HCT116 (cell line): ENCODE measurements around the gene ARHGDIG. TPM values are rescaled to one million over a fixed set of nuclear protein-coding genes. Genes with fewer than 3 reads are reported as not detected.

Source experiments
- ATAC-seq: fragments of 200-7000 bp; cut with Tn5 transposase; 2 replicates; pipeline ENCODE4 v1.9.1; 2020; ENCODE audit warnings: mild to moderate bottlenecking, moderate library complexity
- BruUV-seq: library from RNA; stranded (reverse); fragments of 400-500 nt; replicated peaks from 2 replicates; lab custom pipeline; 2021; lab: Mats Ljungman, UMichigan
- CTCF ChIA-PET: fragments of 300-600 bp; sonication (Branson Sonifier 250); formaldehyde crosslinking; loops from one replicate; lab custom pipeline; 2021; ENCODE audit warnings: antibody characterized with exemption; lab: Charles Lee
- POLR2A ChIA-PET: fragments of 300-600, 350-600 bp; sonication (Branson Sonifier 250); formaldehyde crosslinking; loops from one replicate; lab custom pipeline; 2021; ENCODE audit warnings: antibody characterized with exemption; lab: Charles Lee
- RAD21 ChIA-PET, 2 experiments: fragments of 300-600 bp; sonication (Branson Sonifier 250); formaldehyde crosslinking; loops; one replicate each; lab custom pipeline; 2023; ENCODE audit warnings: low total read pairs in 2 of 2; ENCODE audit not compliant: uncharacterized antibody in 2 of 2, unreplicated experiment in 2 of 2, low non-redundant PET in 1 of 2; lab: Charles Lee
- DNase-seq: peaks from one replicate; pipeline ENCODE4 v3.0.0-alpha.2; 2010; ENCODE audit warnings: low read depth, low spot score
- H2AFZ ChIP-seq: fragments of 200-600 bp; shearing (Covaris generic), sonication (generic); 2 replicates; pipeline ENCODE4 v1.6.1; 2017; ENCODE audit warnings: low read depth, mixed run types, mixed read lengths, antibody characterized with exemption, low read length; ENCODE audit not compliant: poor library complexity, severe bottlenecking
- H3K27ac ChIP-seq: 2 replicates; pipeline ENCODE4 v1.5.1; 2012; ENCODE audit warnings: low read depth, low read length
- H3K27me3 ChIP-seq: fragments of 200-600 bp; sonication (generic); 2 replicates; pipeline ENCODE4 v1.6.1; 2016; ENCODE audit warnings: mixed run types, low read length, mixed read lengths; ENCODE audit not compliant: insufficient read depth
- H3K36me3 ChIP-seq, 2 experiments: fragments of 200-500 bp in 1 of 2; fragments of 200-600 bp in 1 of 2; sonication (Bioruptor generic) in 1 of 2; sonication (generic) in 1 of 2; 2 replicates each; pipeline versions ENCODE4 v1.5.1 to v1.6.1; 2014 to 2016; ENCODE audit warnings: low read length in 2 of 2, inconsistent platforms in 1 of 2, mixed read lengths in 1 of 2, mixed run types in 1 of 2; ENCODE audit not compliant: insufficient read depth in 2 of 2, control insufficient read depth in 1 of 2
- H3K4me1 ChIP-seq, 2 experiments: fragments of 200-600 bp in 1 of 2; sonication (generic) in 1 of 2; 2 replicates each; pipeline versions ENCODE4 v1.5.1 to v1.6.1; 2012 to 2017; ENCODE audit warnings: low read length in 2 of 2, inconsistent platforms in 1 of 2, mild to moderate bottlenecking in 1 of 2, mixed read lengths in 1 of 2, mixed run types in 1 of 2, moderate library complexity in 1 of 2; ENCODE audit not compliant: insufficient read depth in 2 of 2, control insufficient read depth in 1 of 2
- H3K4me2 ChIP-seq: fragments of 200-600 bp; sonication (generic); 2 replicates; pipeline ENCODE4 v1.6.1; 2017; ENCODE audit warnings: mixed run types, low read length, mixed read lengths
- H3K4me3 ChIP-seq, 2 experiments: fragments of 200-600 bp in 1 of 2; sonication (generic) in 1 of 2; replicated peaks in 1 of 2; 2 replicates each; pipeline ENCODE4 v1.5.1; 2011 to 2016; ENCODE audit warnings: low read length in 2 of 2, control low read depth in 1 of 2, low read depth in 1 of 2, mild to moderate bottlenecking in 1 of 2, mixed read lengths in 1 of 2, mixed run types in 1 of 2
- H3K79me2 ChIP-seq: fragments of 200-600 bp; sonication (generic); 2 replicates; pipeline ENCODE4 v1.6.1; 2017; ENCODE audit warnings: mild to moderate bottlenecking, mixed run types, low read length, moderate library complexity, mixed read lengths; ENCODE audit not compliant: insufficient read depth
- H3K9ac ChIP-seq: fragments of 200-600 bp; sonication (generic); 2 replicates; pipeline ENCODE4 v1.6.1; 2016; ENCODE audit warnings: low read length, mixed read lengths
- H3K9me2 ChIP-seq: fragments of 200-600 bp; sonication (generic), shearing (Covaris generic); 2 replicates; pipeline ENCODE4 v1.6.1; 2017; ENCODE audit warnings: mixed run types, mild to moderate bottlenecking, moderate library complexity; ENCODE audit not compliant: insufficient read depth
- H3K9me3 ChIP-seq, 2 experiments: fragments of 200-500 bp in 1 of 2; fragments of 200-600 bp in 1 of 2; sonication (Bioruptor generic) in 1 of 2; sonication (generic) in 1 of 2; 2 replicates each; pipeline ENCODE4 v1.6.1; 2014 to 2017; ENCODE audit warnings: low read length in 2 of 2, mixed read lengths in 2 of 2, inconsistent platforms in 1 of 2, low read depth in 1 of 2, mild to moderate bottlenecking in 1 of 2, mixed run types in 1 of 2, moderate library complexity in 1 of 2; ENCODE audit not compliant: control insufficient read depth in 1 of 2, insufficient read depth in 1 of 2
- H4K20me1 ChIP-seq: fragments of 200-600 bp; sonication (generic), shearing (Covaris generic); 2 replicates; pipeline ENCODE4 v1.6.1; 2017; ENCODE audit warnings: mixed run types, mild to moderate bottlenecking, moderate library complexity; ENCODE audit not compliant: insufficient read depth
- CBX3 ChIP-seq: IDR thresholded peaks from 2 replicates; pipeline ENCODE4 v1.6.1; 2012; ENCODE audit warnings: low read depth
- ELF1 ChIP-seq: IDR thresholded peaks from 2 replicates; pipeline ENCODE4 v1.6.1; 2012; ENCODE audit warnings: low read depth, borderline replicate concordance
- EZH2phosphoT487 ChIP-seq: fragments of 200-600 bp; IDR thresholded peaks from 2 replicates; pipeline ENCODE4 v1.6.1; 2018; ENCODE audit warnings: antibody characterized with exemption, borderline replicate concordance
- FOSL1 ChIP-seq: IDR thresholded peaks from 2 replicates; pipeline ENCODE4 v1.6.1; 2012; ENCODE audit warnings: low read depth
- JUND ChIP-seq: IDR thresholded peaks from 2 replicates; pipeline ENCODE4 v1.6.1; 2012
- POLR2A ChIP-seq: IDR thresholded peaks from 2 replicates; pipeline ENCODE4 v1.7.0; 2011; ENCODE audit warnings: borderline replicate concordance; ENCODE audit not compliant: insufficient read depth, insufficient read length; ENCODE audit errors: extremely low read depth
- POLR2AphosphoS5 ChIP-seq: IDR thresholded peaks from 2 replicates; pipeline ENCODE4 v1.6.1; 2011; ENCODE audit warnings: mild to moderate bottlenecking, low read depth, low read length, moderate library complexity
- RAD21 ChIP-seq: IDR thresholded peaks from 2 replicates; pipeline ENCODE4 v1.6.1; 2012; ENCODE audit warnings: low read depth, mild to moderate bottlenecking
- REST ChIP-seq: IDR thresholded peaks from 2 replicates; pipeline ENCODE4 v1.6.1; 2012; ENCODE audit warnings: low read depth
- SIN3A ChIP-seq: IDR thresholded peaks from 2 replicates; pipeline ENCODE4 v1.6.1; 2012; ENCODE audit warnings: low read depth
- TCF7L2 ChIP-seq: IDR thresholded peaks from 2 replicates; pipeline ENCODE4 v1.7.0; 2011; ENCODE audit warnings: borderline replicate concordance, inconsistent platforms; ENCODE audit not compliant: insufficient read depth, insufficient read length; ENCODE audit errors: extremely low read depth
- YY1 ChIP-seq: IDR thresholded peaks from 2 replicates; pipeline ENCODE4 v1.6.1; 2011; ENCODE audit warnings: low read length, low read depth, moderate library complexity, mild to moderate bottlenecking; ENCODE audit not compliant: insufficient replicate concordance; ENCODE audit errors: extremely low read depth
- ZBTB33 ChIP-seq: IDR thresholded peaks from 2 replicates; pipeline ENCODE4 v1.6.1; 2011; ENCODE audit warnings: mild to moderate bottlenecking, low read length, moderate library complexity; ENCODE audit not compliant: insufficient replicate concordance; ENCODE audit errors: extremely low read depth
- ZFX ChIP-seq: fragments of 450-650 bp; IDR thresholded peaks from 2 replicates; pipeline ENCODE4 v1.6.1; 2017
- ZNF274 ChIP-seq: fragments of 200-500 bp; sonication (Bioruptor generic); IDR thresholded peaks from 2 replicates; pipeline ENCODE4 v1.6.1; 2014; ENCODE audit warnings: mild to moderate bottlenecking, low read depth, low read length, inconsistent platforms
- intact Hi-C: fragments of 100-400 bp; cut with micrococcal nuclease; formaldehyde crosslinking; loops from 2 replicates; pipeline ENCODE4 v1.10.0; 2022
- total RNA-seq: library from RNA; stranded (reverse); gene quantifications from one replicate; pipeline ENCODE4 v1.2.1, GENCODE V29; 2021; ENCODE audit not compliant: unreplicated experiment
- TF ChIP-seq, protein P1 (sequence below), 3 experiments: fragments of 200-600 bp in 1 of 3; sonication (generic) in 1 of 3; IDR thresholded peaks in 2 of 3; conservative IDR thresholded peaks in 1 of 3; 2 replicates each; pipeline ENCODE4 v1.5.1; 2012 to 2017; ENCODE audit warnings: low read depth in 2 of 3, low read length in 2 of 3, antibody characterized with exemption in 1 of 3, borderline replicate concordance in 1 of 3, control low read depth in 1 of 3, mild to moderate bottlenecking in 1 of 3, mixed read lengths in 1 of 3, mixed run types in 1 of 3, moderate library complexity in 1 of 3; ENCODE audit not compliant: insufficient read depth in 1 of 3
- TF ChIP-seq, protein P2 (sequence below): IDR thresholded peaks from 2 replicates; pipeline ENCODE4 v1.6.1; 2012
- TF ChIP-seq, protein P3 (sequence below): IDR thresholded peaks from 2 replicates; pipeline ENCODE4 v1.6.1; 2012

Gene ARHGDIG
- total RNA-seq, 1 experiment from 2014 or later: not detected

- Histone ChIP-seq H3K4me1 (no peaks in the 10 kb centered on the region; a peak in 1 of 4 replicates), H3K79me2 (no peaks in the 10 kb centered on the region), H3K27me3 (no peaks in the 10 kb centered on the region), H3K4me3 (no peak overlapping the region), H3K9me3 (no peaks in the 10 kb centered on the region), H3K4me2 (no peak overlapping the region), H3K36me3 (no peaks in the 10 kb centered on the region), H2AFZ (no peak overlapping the region), H4K20me1 (no peaks in the 10 kb centered on the region), H3K27ac (no peak overlapping the region), H3K9ac (no peak overlapping the region), H3K9me2 (no peaks in the 10 kb centered on the region)
- RAD21 ChIA-PET: no interaction called here
- DNase-seq: no peak
- ATAC-seq: no peak
- TF ChIP-seq ELF1 (no peak), ZNF274 (no peak), JUND (no peak), TCF7L2 (no peak), POLR2AphosphoS5 (no peak), EZH2phosphoT487 (no peak), SIN3A (no peak), POLR2A (no peak), RAD21 (no peak), YY1 (no peak), FOSL1 (no peak), REST (no peak), ZFX (no peak), CBX3 (no peak), ZBTB33 (no peak)
- TF ChIP-seq, protein P1, sequence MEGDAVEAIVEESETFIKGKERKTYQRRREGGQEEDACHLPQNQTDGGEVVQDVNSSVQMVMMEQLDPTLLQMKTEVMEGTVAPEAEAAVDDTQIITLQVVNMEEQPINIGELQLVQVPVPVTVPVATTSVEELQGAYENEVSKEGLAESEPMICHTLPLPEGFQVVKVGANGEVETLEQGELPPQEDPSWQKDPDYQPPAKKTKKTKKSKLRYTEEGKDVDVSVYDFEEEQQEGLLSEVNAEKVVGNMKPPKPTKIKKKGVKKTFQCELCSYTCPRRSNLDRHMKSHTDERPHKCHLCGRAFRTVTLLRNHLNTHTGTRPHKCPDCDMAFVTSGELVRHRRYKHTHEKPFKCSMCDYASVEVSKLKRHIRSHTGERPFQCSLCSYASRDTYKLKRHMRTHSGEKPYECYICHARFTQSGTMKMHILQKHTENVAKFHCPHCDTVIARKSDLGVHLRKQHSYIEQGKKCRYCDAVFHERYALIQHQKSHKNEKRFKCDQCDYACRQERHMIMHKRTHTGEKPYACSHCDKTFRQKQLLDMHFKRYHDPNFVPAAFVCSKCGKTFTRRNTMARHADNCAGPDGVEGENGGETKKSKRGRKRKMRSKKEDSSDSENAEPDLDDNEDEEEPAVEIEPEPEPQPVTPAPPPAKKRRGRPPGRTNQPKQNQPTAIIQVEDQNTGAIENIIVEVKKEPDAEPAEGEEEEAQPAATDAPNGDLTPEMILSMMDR (IDR thresholded peaks at IDR 0.05 in 2 of 3, conservative IDR thresholded peaks at IDR 0.05 in 1 of 3; ENCODE audit: borderline replicate concordance in 1 of 3, insufficient read depth in 1 of 3, low read depth in 2 of 3, low read length in 2 of 3): no peak
- TF ChIP-seq, protein P2, sequence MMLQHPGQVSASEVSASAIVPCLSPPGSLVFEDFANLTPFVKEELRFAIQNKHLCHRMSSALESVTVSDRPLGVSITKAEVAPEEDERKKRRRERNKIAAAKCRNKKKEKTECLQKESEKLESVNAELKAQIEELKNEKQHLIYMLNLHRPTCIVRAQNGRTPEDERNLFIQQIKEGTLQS: no peak
- TF ChIP-seq, protein P3, sequence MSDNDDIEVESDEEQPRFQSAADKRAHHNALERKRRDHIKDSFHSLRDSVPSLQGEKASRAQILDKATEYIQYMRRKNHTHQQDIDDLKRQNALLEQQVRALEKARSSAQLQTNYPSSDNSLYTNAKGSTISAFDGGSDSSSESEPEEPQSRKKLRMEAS: no peak
- no TSS peak for BruUV-seq
- CTCF ChIA-PET: no interaction called here
- POLR2A ChIA-PET: no interaction called here
- intact Hi-C loops: no loop called here
Measured at GRCh38 chr16:245105-245504, 35.3 kb upstream of the ARHGDIG start.
